HL-60 (cell line): ENCODE results near the gene SOX3.

Experiments
- CTCF ChIP-seq: IDR thresholded peaks from one replicate; pipeline ENCODE4 v1.5.1; 2011; ENCODE audit warnings: low read length, control low read depth, inconsistent platforms; ENCODE audit not compliant: insufficient read depth
- GABPA ChIP-seq: IDR thresholded peaks from 2 replicates; pipeline ENCODE4 v1.6.1; 2012; ENCODE audit warnings: low read depth
- POLR2AphosphoS5 ChIP-seq: IDR thresholded peaks from 2 replicates; pipeline ENCODE4 v1.6.1; 2012; ENCODE audit warnings: low read depth
- REST ChIP-seq: IDR thresholded peaks from 2 replicates; pipeline ENCODE4 v1.6.1; 2012; ENCODE audit warnings: low read depth; ENCODE audit not compliant: insufficient replicate concordance
- SPI1 ChIP-seq: IDR thresholded peaks from 2 replicates; pipeline ENCODE4 v1.6.1; 2012; ENCODE audit warnings: low read depth, mild to moderate bottlenecking, borderline replicate concordance

GRCh38 chrX:140526171-140526570 is 21.3 kb upstream of the SOX3 start:
- no peak for TF ChIP-seq CTCF
- no peak for TF ChIP-seq REST
- TF ChIP-seq POLR2AphosphoS5: no peak
- no peak for TF ChIP-seq GABPA
- no peak for TF ChIP-seq SPI1
